Measurements from ENCODE around the gene RNF135. TPM values are rescaled to one million over a fixed set of nuclear protein-coding genes. Genes with fewer than 3 reads are reported as not detected.

RNF135 gene
- total RNA-seq, 1 experiment from 2014 or later: 8.0 TPM

GRCh38 chr17:30958187-30958586, 12.7 kb upstream of the RNF135 start:
- Histone ChIP-seq H3T11ph (ENCODE audit: low read length) (no peak overlapping the region), H3K27me3 (ENCODE audit: insufficient read depth, low read length) (no peaks in the 10 kb centered on the region)
- TF ChIP-seq CTCF (conservative IDR thresholded peaks at IDR 0.05): no peak

More at GRCh38 chr17:30958187-30958586, 12.7 kb upstream of the RNF135 start:
- H3K9ac ChIP-seq (ENCODE audit: extremely low read depth, insufficient read length, low read length): no peak overlapping the region
- no peak overlapping the region for H2AFZ ChIP-seq (ENCODE audit: low read length)
- H3K14ac ChIP-seq (ENCODE audit: insufficient read depth, low read length): no peak overlapping the region
- no CpG with 5 or more reads among the region's 7 CpGs for WGBS (ENCODE audit: extremely low coverage, insufficient read length, low lambda C conversion rate)
- no peaks in the 10 kb centered on the region for H3K9me3 Mint-ChIP-seq
- H2AK5ac ChIP-seq (ENCODE audit: insufficient read length, low read length): no peak overlapping the region
- no peaks in the 10 kb centered on the region for H3K79me2 ChIP-seq (ENCODE audit: insufficient read depth, low read length)
- no peaks in the 10 kb centered on the region for H3K4me1 ChIP-seq (ENCODE audit: insufficient read depth, low read length)
- H2BK15ac ChIP-seq (ENCODE audit: low read depth, low read length): no peak overlapping the region
- no peak for DNase-seq
- no peaks in the 10 kb centered on the region for H3K36me3 Mint-ChIP-seq (ENCODE audit: insufficient read depth in 1 of 3, low read depth in 3 of 3)
- H3K4me3 Mint-ChIP-seq: no peak overlapping the region
- no peak overlapping the region for H3K4ac ChIP-seq (ENCODE audit: low read depth, low read length)
- H2BK20ac ChIP-seq (ENCODE audit: low read depth, low read length, poor library complexity, severe bottlenecking): no peak overlapping the region
- peaks cover 10% of the 10 kb centered on the region in 2 experiments for H3K4me1 Mint-ChIP-seq
- H3K56ac ChIP-seq (ENCODE audit: insufficient read length, low read depth, low read length): no peak overlapping the region
- H3K27ac ChIP-seq (ENCODE audit: insufficient read length, low read depth, low read length): no peak overlapping the region
- no peak overlapping the region for H3K27ac Mint-ChIP-seq
- no peak overlapping the region for H3K18ac ChIP-seq (ENCODE audit: insufficient read length, low read depth, low read length)
- no peaks in the 10 kb centered on the region for H4K20me1 ChIP-seq (ENCODE audit: control insufficient read depth, insufficient read depth, insufficient read length)
- no peak overlapping the region for H3K23ac ChIP-seq (ENCODE audit: insufficient read length, low read depth, low read length)
- no peak overlapping the region for H3K4me2 ChIP-seq (ENCODE audit: insufficient read depth, insufficient read length, low read length)
- H3K27me3 Mint-ChIP-seq (ENCODE audit: low read depth): peaks cover 5% of the 10 kb centered on the region
- H4K8ac ChIP-seq (replicated peaks; ENCODE audit: insufficient read length, low read depth, low read length): no peak overlapping the region
- H2BK120ac ChIP-seq (ENCODE audit: low read depth, low read length, poor library complexity, severe bottlenecking): no peak overlapping the region
- no peak overlapping the region for H4K91ac ChIP-seq (ENCODE audit: insufficient read length, low read depth, low read length)
- no peaks in the 10 kb centered on the region for H3K23me2 ChIP-seq (ENCODE audit: insufficient read length, low read depth, low read length, poor library complexity, severe bottlenecking)
- no peak overlapping the region for H4K5ac ChIP-seq (ENCODE audit: insufficient read length, low read depth, low read length)
- H2BK12ac ChIP-seq (ENCODE audit: insufficient read length, low read depth, low read length): no peak overlapping the region
- H3K79me1 ChIP-seq (ENCODE audit: insufficient read depth, low read depth, low read length, poor library complexity, severe bottlenecking): no peaks in the 10 kb centered on the region
- H2BK5ac ChIP-seq (ENCODE audit: insufficient read length, low read length): no peak overlapping the region
- H3K9me3 ChIP-seq (ENCODE audit: control insufficient read depth, low read depth, low read length): no peaks in the 10 kb centered on the region
